Large intestine (tissue), 3 donors: ENCODE data around the gene AMFR. TPM values are rescaled to one million over a fixed set of nuclear protein-coding genes. Genes with fewer than 3 reads are reported as not detected.

ENCODE experiments used
- DNase-seq, 2 donors: peaks; one replicate each; pipeline versions ENCODE4 v3.0.0 to v3.0.0-alpha.2; 2013
- H3K27ac ChIP-seq: one replicate; pipeline ENCODE4 v1.5.1; 2013; ENCODE audit warnings: low read length
- H3K27me3 ChIP-seq: 2 replicates; pipeline ENCODE4 v1.6.1; 2013; ENCODE audit warnings: low read length; ENCODE audit not compliant: control insufficient read depth, insufficient read depth
- H3K36me3 ChIP-seq: 2 replicates; pipeline ENCODE4 v1.6.1; 2013; ENCODE audit warnings: low read length; ENCODE audit not compliant: control insufficient read depth, insufficient read depth
- H3K4me1 ChIP-seq: one replicate; pipeline ENCODE4 v1.6.1; 2013; ENCODE audit warnings: low read length; ENCODE audit not compliant: control insufficient read depth, insufficient read depth
- H3K4me3 ChIP-seq: one replicate; pipeline ENCODE4 v1.5.1; 2013; ENCODE audit warnings: low read length
- H3K9me3 ChIP-seq: one replicate; pipeline ENCODE4 v1.6.1; 2013; ENCODE audit warnings: mild to moderate bottlenecking, low read depth, low read length, moderate library complexity; ENCODE audit not compliant: control insufficient read depth
- WGBS: methylation state at CpG from one replicate; pipeline ENCODE4 v1.1.5; 2013; ENCODE audit warnings: low lambda C conversion rate; ENCODE audit not compliant: insufficient coverage; 5-methylcytosine and 5-hydroxymethylcytosine counted together
- polyA plus RNA-seq: library from polyadenylated mRNA; unstranded; fragments of 120-200 nt; gene quantifications from one replicate; pipeline ENCODE4 v1.2.1, GENCODE V29; 2013

AMFR gene
- polyA plus RNA-seq, 1 donor, result 85.9 TPM

DNA sequence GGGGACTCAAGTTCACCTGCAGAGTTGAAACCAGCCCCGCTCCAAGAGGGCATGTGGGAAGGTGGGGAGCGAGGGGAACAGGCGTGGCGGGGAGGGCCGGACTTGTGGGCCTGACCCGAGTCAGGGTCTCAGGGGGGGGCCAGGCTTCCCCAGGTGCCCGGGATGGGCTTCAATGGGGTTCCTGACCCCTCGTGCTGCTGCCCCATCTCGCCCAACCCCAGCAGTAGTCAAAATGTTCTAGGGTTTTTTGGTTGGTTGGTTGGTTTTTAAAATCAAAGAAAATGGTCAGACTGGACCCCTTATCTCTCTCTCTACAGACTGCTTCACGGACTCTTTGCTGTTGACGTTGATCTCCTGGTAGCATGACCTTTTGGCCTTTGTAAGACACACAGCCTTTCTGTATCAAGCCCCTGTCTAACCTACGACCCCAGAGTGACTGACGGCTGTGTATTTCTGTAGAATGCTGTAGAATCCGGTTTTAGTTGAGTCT, 69.5 kb downstream of the AMFR start:
- Histone ChIP-seq H3K9me3 (no peaks in the 10 kb centered on the region), H3K27ac (no peak overlapping the region), H3K4me1 (peaks cover 4% of the 10 kb centered on the region), H3K27me3 (no peaks in the 10 kb centered on the region), H3K36me3 (peaks cover 8% of the 10 kb centered on the region), H3K4me3 (no peak overlapping the region)
- DNase-seq, result no peak
- no CpG with 5 or more reads among the region's 14 CpGs for WGBS

DNA sequence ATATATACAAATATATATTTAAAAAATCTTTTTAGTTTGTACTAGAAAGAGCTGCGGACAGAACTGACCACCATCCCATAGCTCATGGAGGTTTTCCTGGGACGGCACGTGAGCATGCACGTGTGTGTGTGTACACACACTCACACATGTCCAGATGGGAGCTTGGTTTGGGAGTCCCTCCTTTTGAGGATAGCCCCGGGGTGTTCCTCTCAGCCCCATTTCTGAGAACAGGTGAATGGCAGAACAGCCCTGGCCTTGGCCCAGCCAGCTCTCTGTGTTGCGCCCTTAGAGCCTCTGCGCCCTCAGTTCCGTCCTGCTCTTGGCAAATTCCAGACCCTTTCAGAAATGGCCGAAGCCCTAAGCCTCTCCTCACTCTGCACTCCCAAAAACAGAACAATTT, 70.1 kb downstream of the AMFR start:
- DNase-seq, result no peak
- H3K4me3 ChIP-seq, result no peak overlapping the region
- no peaks in the 10 kb centered on the region for H3K27me3 ChIP-seq
- peaks cover 4% of the 10 kb centered on the region for H3K4me1 ChIP-seq
- WGBS, result 100% methylated on average over 4 of the region's 9 CpGs
- peaks cover 2% of the 10 kb centered on the region for H3K36me3 ChIP-seq
- H3K9me3 ChIP-seq, result no peaks in the 10 kb centered on the region
- H3K27ac ChIP-seq, result no peak overlapping the region

DNA sequence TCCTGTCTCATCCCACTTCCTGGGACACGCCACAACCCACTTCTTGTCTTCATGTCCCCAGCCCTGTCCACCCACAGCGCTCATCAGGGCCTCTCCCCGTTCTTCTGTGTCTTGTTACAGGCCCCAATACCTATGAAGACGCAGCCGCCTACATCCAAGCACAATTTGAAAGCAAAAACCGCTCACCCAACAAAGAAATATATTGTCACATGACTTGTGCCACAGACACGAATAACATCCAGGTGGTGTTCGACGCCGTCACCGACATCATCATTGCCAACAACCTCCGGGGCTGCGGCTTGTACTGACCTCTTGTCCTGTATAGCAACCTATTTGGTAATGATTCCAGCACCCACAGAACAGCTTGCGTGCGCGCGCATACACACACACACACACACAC, 70.6 kb downstream of the AMFR start:
- no peak overlapping the region for H3K4me3 ChIP-seq
- no peaks in the 10 kb centered on the region for H3K9me3 ChIP-seq
- no peak for DNase-seq
- peaks cover 4% of the 10 kb centered on the region for H3K4me1 ChIP-seq
- H3K36me3 ChIP-seq, result no peaks in the 10 kb centered on the region
- no peak overlapping the region for H3K27ac ChIP-seq
- no peaks in the 10 kb centered on the region for H3K27me3 ChIP-seq
- 97% methylated on average over 5 of the region's 17 CpGs for WGBS

DNA sequence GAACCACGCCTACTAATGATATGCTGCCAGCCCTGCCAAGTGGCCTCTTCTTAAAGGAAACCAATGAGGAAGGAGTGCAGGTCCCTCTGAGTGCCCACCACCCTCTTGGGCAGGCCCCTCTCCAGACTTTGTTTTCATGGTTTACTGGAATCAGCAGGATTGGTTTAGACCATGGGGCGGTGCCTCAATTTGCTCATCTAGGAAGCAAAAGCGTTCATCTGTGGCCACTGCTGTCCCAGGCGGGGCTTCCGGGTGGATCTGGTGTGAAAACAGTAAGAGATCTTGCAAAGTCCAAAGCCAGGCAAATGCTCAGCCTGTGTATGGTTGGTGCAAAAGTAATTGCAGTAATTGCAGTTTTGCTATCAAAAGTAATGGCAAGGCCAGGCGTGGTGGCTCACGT, 71.3 kb downstream of the AMFR start:
- no peak overlapping the region for H3K4me3 ChIP-seq
- H3K4me1 ChIP-seq, result peaks cover 4% of the 10 kb centered on the region
- no peaks in the 10 kb centered on the region for H3K9me3 ChIP-seq
- no CpG with 5 or more reads among the region's 7 CpGs for WGBS
- H3K27me3 ChIP-seq, result no peaks in the 10 kb centered on the region
- no peak overlapping the region for H3K27ac ChIP-seq
- DNase-seq, result no peak
- no peaks in the 10 kb centered on the region for H3K36me3 ChIP-seq

DNA sequence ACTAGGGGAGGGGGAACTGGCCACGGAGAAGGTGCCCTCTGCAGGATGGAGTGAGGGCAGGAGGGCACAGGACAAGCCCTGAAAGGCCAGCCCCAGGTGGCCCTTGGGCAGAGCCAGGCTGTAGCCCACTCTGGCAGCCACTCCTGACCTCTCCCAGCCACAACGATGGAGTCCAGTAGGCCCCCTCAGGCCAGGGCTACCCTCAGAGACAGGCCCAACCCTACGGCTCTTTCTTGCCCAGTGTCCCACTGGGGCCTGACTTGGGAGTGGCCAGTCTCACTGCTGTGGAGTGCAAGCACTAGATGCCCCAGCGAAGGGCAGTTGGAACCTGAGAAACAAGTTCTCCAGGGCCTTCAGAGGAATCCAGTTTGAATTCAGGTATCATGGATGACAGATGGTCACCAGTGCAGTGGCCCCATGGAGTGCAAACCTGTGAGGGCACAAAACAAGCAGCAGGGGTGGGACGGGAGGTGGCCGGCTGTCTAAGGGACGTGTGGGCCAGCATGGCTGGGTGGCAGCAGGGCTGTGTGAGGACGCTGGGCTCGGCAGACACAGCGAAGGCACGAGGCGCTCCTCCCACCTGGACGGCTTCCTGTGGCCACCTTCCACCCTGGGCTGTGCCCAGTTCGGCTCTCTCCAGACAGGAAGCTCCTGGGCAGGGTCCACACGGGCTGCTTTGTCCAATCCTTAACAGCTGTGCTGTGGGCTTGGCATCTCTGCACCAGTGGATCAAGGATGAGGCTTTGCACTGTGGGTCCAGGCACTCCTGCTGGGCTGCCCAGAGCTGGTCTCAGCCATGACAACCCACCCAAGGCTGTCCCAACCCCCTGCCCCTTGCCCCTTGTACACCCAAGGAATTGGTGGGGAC, 72.1 kb downstream of the AMFR start:
- Histone ChIP-seq H3K4me3 (no peak overlapping the region), H3K36me3 (no peaks in the 10 kb centered on the region), H3K27ac (no peak overlapping the region), H3K4me1 (peaks cover 4% of the 10 kb centered on the region), H3K9me3 (no peaks in the 10 kb centered on the region), H3K27me3 (no peaks in the 10 kb centered on the region)
- no CpG with 5 or more reads among the region's 15 CpGs for WGBS
- DNase-seq, result no peak

DNA sequence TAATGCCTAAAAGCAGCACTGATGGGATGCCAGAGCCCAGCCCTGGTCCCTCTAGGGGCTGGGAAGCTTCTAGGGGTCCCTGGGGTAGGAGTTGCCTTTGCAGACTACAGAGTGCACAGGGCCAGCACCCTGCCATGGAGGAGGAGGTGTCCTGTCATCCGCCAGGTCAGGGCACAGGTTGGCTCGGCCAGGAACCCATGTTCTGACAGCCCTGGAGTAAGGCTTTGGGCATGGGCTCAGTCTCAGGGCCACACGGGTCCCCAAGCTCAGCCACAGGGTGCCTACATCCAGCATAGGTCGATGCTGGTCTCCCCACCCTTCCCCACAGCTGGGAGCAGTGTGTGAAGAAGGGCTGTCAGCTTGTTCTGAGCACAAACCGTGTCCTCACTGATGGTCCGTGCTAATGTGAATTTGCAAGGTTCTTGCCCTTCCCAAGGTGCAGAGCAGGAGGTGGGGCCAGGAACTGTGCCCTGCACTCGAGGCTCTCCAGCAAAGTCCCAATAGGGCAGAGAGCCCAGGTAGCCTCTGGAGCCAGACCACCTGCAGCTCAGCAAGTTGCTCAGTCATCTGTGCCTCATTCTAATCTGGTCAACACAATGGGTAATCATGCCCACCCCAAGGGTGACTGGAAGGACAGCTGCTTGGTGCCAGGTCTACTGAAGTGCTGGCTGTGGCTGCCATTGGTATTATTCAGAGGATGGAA, 72.8 kb downstream of the AMFR start:
- H3K9me3 ChIP-seq, result no peaks in the 10 kb centered on the region
- no peaks in the 10 kb centered on the region for H3K27me3 ChIP-seq
- H3K4me1 ChIP-seq, result peaks cover 2% of the 10 kb centered on the region
- WGBS, result no CpG with 5 or more reads among the region's 7 CpGs
- no peak overlapping the region for H3K27ac ChIP-seq
- no peaks in the 10 kb centered on the region for H3K36me3 ChIP-seq
- no peak overlapping the region for H3K4me3 ChIP-seq
- no peak for DNase-seq

DNA sequence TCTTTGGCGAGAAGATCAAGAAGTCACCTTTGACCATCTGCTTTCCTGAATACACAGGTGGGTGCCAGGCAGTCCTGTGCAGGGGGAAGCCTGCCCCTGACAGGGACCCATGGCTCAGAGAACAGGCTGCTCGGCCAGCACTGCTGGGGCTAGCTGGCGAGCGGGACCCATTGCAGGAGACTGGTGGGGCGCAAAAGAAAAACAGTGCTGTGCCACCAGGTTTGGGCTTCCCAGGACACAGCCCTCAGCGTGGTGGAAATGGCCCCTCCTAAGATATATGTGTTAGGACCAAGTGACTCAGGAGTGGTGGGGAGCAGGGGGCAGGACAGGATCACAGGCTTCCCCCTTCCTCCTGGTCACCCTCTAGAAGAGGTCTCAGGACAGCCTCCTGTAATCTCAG, 73.9 kb downstream of the AMFR start:
- DNase-seq, result no peak
- WGBS, result no CpG with 5 or more reads among the region's 6 CpGs

DNA sequence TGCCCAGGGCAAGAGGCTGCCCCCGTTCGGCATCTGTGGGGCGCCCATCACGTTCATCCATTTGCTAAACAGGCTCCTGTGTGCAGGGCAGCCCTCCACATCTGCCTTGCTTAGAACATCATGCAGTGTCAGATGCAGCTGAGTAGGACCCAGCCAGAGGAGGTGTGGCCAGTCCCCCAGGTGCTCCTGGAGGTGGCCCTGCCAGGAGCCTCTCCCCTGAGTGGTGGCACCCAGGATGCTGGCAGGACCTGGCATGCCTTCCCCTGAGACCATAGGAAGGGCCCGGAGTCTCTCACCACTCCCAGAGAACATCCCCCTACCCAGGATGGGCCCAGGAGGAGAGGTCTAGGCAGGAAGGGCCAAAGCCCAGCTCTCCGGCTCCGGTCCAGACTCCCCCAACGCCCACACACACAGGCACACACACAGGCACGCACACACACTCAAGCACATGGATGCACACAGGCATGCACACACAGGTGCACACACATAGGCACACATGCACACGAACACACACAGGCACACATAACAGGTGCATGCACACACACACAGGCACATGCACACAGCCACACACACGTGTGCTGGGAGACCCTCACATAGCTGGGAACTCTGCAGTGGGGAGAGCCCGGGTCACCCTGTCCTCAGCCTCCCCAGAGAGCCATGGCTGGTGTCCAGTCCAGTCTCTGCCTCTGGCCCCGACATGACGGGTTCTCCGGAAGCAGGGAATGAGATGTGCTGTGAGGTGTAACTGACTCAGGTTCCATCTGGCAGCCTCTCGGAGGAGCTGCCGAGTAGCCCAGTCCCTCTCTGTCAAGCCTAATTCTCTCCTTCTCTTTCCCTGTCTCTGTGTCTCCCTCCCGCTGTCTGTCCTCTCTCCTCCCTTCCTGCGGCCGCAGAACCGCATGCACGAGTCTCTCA, 74.6 kb downstream of the AMFR start:
- DNase-seq, result no peak
- no CpG with 5 or more reads among the region's 22 CpGs for WGBS
- H3K4me3 ChIP-seq, result no peak overlapping the region
- H3K4me1 ChIP-seq, result no peaks in the 10 kb centered on the region
- H3K27me3 ChIP-seq, result no peaks in the 10 kb centered on the region
- no peak overlapping the region for H3K27ac ChIP-seq
- no peaks in the 10 kb centered on the region for H3K9me3 ChIP-seq
- H3K36me3 ChIP-seq, result no peaks in the 10 kb centered on the region

More for the DNA sequence above, 73.9 kb downstream of the AMFR start:
- H3K9me3 ChIP-seq, result no peaks in the 10 kb centered on the region
- no peaks in the 10 kb centered on the region for H3K36me3 ChIP-seq
- no peak overlapping the region for H3K27ac ChIP-seq
- no peak overlapping the region for H3K4me3 ChIP-seq
- no peaks in the 10 kb centered on the region for H3K27me3 ChIP-seq
- H3K4me1 ChIP-seq, result no peaks in the 10 kb centered on the region

DNA sequence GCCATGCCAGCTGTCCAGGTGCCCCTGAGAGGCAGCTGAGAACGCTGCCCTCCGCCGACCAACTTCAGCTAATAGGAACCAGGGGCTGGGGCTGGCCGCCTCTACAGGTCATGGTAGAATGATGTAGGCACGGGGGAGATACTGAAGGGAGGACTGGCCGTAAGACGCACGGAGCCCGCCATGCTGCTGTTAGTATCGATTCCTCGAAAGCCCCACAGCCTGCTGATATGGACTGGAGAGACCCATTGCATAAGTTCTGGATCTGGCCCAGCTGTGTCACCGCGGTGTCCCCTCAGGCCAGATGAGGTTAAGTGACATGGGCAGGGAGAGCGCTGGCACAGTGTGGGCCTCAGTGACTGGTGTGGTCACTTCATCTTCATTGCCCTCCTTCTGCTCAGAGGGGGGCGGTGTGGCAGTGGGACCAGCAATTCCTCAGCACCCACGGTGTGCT, 75.6 kb downstream of the AMFR start:
- Histone ChIP-seq H3K9me3 (no peaks in the 10 kb centered on the region), H3K27me3 (no peaks in the 10 kb centered on the region), H3K27ac (no peak overlapping the region), H3K36me3 (no peaks in the 10 kb centered on the region), H3K4me1 (no peaks in the 10 kb centered on the region), H3K4me3 (no peak overlapping the region)
- DNase-seq, result no peak
- WGBS, result no CpG with 5 or more reads among the region's 16 CpGs

DNA sequence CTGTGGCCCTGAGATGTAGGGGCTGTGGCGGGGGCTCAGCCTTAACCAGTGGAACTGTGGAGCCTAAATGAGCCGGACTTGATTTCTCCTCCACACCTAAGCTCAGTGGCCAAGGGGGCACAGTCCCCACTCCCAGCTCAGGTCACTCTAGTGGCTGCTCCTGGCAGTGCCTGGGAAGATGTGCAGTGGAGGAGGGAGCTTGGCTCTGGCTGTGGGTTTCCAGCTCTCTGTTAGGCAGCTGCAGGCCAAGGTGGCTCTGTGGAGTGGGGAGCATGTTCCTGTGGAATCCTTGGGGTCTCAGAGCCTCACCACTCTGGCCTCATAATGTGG, 76.3 kb downstream of the AMFR start:
- no CpG with 5 or more reads among the region's 2 CpGs for WGBS
- no peaks in the 10 kb centered on the region for H3K9me3 ChIP-seq
- no peaks in the 10 kb centered on the region for H3K36me3 ChIP-seq
- H3K27me3 ChIP-seq, result no peaks in the 10 kb centered on the region
- H3K4me1 ChIP-seq, result no peaks in the 10 kb centered on the region
- H3K4me3 ChIP-seq, result no peak overlapping the region
- H3K27ac ChIP-seq, result no peak overlapping the region
- DNase-seq, result no peak
